ENCODE results near the gene SAMD11. TPM values are rescaled to one million over a fixed set of nuclear protein-coding genes. Genes with fewer than 3 reads are reported as not detected.
"Not testable (repeated sequence)": the region's sequence is repeated elsewhere in the genome, so short reads cannot be mapped to it uniquely, and the experiment has no call there.

Gene SAMD11
- total RNA-seq, 1 donor from 2014 or later = 2.0 TPM

DNA sequence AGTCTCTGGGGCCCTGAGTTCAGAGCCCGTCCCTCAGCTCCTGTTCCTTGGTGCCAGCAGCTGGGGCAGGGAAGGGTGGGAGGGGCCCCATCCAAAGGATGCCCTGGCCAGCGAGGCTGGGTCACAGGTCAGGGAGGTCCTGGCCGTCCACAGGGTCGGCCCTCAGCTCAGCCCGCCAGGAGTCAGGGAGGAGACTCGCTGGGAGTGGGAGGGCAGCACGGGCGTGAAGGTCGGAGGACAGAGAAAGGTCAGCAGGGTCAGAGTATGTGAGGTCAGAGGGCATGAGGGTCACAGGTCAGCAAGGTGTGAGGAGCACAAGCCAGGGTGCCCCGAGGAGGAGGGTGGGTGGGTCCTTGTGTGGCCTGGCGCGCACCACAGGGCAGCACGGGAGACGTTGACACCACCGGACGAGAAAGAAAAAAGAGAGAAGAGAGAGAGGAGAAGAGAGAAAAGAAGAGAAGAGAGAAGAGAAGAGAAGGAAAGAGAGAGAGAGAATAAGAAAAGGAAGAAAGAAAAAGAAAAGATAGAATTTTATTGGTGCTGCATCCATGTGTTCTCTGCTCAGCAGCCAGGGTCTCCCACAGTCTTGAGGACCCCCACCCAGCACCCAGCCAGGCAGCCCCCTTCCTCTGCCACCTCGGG is 51.1 kb downstream of the SAMD11 start:
- DNase-seq (ENCODE audit: extremely low read depth, low read depth, low spot score) = no peak

DNA sequence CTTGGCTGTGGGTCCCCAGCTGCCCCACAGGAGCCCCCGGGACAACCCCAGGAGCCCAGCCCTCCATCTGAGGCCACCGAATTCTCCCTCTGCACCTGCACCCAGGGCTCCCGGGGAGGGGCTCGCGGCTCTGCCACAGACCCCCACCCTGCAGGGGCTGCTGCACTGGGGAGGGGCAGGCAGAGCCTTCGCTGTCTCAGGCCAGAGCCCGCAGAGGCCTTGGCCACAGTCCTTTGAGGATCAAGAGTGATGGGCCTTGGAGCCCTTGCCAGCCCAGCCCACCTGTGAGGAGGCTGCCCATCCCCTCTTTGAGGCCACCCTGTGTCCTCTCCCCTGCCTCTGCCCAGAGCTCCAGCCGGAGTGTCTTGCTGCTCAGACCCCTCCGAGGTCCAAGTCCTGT is 51.6 kb downstream of the SAMD11 start:
- DNase-seq (ENCODE audit: extremely low read depth, low read depth, low spot score) = no peak

DNA sequence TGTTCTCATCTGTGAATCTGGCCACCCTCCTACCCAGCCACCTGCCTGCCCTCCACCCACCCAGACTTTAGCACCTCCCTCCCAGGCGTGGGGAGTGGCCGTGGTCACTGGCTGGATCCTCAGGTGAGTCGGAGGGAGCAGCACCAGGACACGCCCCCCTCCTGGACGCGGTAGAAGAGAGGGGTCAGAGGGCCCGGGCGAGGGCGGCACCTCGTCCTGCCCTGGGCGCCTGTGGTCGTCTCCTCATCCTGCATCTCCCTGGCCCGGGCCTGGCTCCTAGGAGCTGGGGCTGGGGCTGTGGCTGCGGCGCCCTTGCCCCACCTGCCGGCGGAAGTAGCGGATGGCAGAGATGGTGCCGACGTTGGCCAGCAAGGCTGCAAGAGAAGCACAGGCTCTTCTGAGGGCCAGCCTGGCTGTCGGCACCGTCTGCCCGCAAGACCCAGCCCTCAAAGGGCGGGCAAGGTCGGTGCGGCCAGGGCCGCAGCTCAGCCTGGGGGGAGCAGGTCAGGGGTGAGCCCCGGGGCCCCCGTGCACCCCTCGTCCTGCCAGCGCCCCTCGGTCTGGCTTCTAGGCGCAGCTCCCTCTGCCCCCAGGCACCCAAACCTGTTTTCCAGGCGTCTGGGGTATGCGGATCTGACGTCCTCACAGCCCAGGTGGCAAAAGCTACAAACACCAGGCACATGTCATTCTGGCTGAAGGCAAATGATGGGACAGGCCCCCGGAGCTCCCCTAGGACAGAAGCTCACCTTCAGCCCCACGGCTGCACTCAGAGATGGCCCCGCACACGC is 52.4 kb downstream of the SAMD11 start:
- no peak for DNase-seq (ENCODE audit: extremely low read depth, low read depth, low spot score)

DNA sequence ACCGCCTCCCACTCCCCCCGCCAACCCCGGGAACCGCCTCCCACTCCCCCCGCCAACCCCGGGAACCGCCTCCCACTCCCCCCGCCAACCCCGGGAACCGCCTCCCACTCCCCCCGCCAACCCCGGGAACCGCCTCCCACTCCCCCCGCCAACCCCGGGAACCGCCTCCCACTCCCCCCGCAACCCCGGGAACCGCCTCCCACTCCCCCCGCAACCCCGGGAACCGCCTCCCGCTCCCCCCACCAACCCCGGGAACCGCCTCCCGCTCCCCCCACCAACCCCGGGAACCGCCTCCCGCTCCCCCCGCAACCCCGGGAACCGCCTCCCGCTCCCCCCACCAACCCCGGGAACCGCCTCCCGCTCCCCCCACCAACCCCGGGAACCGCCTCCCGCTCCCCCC is 53.1 kb downstream of the SAMD11 start:
- not testable (repeated sequence) for DNase-seq (ENCODE audit: extremely low read depth, low read depth, low spot score)

DNA sequence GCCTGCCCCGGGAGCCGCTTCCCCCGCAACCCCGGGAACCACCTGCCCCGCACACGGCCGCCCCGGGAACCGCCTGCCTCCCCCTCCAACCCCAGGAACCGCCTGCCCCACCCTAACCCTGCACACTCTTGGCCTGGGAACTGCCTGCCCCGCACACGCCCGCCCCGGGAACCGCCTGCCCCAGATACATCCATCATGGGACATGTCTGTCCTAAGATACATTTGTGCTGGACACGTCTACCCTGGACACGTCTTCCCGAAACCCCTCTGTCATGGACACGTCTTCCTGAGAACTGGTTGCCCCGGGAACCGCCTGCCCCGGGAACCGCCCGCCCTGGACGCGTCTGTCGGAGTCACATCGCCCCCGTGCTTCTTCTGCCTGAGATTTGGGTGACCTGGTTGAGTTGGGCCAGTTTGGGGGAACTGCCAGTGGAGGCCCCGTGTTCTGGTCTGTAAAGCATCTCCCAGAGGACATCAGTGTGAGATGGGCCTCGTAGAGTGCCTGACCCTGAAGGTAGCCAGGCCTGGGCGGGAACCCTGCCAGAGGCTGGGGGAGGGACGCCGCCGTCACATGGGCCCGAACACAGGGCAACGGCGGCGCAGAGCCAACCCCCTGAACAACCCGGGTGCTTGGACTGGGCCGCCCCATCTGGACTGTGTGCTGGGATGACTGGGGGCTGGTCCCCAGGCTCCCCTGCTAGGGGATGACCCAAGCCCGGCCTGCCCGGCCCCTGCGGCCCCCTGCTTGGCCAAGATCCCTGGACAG is 54.5 kb downstream of the SAMD11 start:
- no peak for DNase-seq (ENCODE audit: extremely low read depth, low read depth, low spot score)

DNA sequence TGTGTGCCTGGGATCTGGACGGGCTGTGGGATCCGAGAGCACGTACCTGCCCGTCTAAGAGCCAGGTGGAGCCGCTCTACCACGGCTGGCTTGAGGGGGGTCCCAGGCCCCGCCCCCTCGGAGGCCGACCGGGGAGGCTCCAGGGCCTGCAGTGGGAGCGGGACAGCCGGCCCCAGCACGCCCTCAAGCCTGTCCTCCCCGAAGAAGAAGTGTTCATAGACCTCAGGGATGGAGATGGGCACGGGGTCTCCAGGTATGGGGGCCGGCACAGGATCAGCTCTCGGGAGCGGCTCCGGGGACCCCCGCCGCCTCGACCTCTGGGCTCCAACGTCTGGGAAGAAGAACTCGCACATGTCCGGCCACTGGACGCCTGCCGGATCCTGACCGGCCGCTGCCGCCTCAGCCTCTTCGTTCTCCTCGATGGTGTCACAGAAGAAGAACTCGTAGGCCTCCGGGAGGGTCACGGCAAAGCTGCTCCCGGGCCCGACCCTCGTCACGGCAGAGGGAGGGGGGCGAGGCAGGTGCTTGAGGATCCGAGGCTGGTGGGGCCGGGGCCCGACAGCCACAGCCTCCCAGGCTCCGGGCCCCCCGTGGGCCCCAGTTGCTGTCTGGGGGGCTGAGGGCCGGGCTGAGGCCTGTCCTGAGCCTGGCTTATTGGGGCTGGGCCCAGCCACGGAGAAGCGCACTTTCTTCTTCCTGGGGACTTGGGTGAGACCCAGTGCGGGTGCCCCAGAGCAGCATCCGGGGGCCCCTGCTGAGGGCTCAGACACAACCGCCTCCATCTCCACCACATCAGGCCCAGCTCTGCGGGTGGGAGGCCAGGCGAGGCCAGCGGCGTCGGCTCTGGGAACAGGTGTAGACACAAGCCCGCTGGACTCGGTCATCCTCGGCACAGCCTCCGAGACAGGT is 55.4 kb downstream of the SAMD11 start:
- no peak for DNase-seq (ENCODE audit: extremely low read depth, low read depth, low spot score)

DNA sequence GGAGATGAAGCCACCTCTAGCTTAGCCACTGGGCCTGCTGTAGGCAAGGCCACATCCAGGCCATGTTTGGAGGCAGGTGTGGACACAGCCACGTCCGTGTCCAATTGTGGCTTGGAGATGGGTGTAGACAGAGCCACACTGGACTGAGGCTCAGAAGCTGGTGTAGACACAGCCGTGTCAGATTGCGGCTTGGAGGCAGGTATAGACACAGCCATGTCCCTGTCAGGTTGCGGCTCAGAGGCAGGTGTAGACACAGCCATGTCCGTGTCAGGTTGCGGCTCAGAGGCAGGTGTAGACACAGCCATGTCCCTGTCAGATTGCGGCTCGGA is 56.0 kb downstream of the SAMD11 start:
- no peak for DNase-seq (ENCODE audit: extremely low read depth, low read depth, low spot score)

DNA sequence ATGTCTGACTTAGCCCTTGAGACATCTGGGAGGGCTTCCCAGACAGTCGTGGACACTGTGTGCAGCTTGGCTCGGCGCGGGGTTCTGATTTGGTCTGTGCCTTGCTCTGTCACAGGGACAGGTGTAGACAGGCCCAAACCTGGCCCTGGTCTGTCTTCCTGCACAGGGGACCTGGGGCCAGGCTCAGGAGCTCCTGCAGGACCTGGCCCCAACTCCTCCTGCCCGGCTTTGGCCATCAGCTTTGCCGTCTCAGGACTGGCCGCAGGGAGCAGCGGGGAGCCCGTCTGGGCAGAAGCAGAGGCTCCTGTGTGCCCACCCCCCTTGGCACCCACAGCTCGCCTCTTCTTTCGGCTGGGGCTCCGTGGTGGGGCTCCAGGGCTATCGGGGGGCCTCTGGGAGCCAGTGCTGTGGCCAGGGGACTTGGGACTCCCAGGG is 56.4 kb downstream of the SAMD11 start:
- no peak for DNase-seq (ENCODE audit: extremely low read depth, low read depth, low spot score)

DNA sequence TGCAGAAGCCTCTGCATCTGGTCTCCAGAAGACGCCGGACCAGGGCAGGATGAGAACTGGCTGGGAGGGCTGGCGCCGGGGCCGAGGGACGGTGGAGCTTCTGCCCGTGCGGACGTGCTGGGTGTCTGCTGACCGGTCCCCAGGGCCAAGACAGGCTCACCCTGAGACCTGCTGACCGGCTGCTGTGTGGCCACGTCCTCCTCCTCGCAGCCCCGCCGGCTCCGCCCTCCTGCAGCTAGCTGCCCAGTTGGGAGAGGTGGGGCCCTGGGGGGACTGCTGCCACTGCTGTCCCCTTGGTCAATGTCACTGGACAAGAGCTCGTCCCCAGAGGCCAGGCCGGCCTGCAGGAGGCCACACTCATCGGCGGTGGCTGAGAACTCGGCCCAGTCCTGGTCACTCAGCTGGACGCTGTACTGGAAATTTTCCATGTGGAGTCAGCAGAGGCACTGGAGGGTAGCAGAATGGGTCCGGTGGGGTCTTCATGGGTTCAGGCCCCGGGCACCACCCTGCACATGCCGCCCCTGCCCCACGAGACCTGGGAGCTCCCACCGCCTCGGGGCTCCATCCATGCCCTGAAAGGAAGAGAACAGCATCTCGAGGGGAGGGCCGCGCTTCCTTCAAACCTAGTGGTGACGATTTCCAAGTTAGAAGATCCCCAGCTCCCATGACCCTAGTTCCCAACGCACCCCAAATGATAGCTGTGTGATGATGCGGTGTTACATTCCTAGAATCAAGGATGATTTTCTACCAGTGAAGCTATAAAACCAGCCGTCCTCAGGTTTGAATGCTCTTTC is 57.1 kb downstream of the SAMD11 start:
- DNase-seq (ENCODE audit: extremely low read depth, low read depth, low spot score) = no peak

DNA sequence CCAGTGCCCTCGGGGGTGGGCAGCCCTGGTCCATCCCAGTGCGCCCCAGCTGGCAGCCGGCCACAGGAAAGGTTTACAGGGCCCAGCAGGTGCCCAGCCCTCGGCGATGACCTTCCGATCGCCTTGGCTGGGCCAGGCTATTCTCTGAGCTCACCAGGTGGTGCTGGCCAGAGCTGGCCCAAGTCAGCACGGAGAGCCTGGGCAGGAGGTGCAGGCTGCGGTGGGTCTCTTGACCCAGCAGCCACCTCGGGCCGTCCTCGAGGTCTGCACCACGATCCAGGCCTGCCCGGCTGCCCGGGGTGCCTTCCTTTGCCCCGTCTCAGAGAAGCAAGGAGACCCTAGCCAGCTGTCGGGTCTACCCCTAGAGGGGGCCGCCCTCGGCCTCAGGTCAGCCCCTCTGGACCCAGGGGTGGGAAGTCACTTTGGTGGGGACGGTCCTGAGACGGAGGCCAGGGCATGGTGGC is 57.8 kb downstream of the SAMD11 start:
- DNase-seq (ENCODE audit: extremely low read depth, low read depth, low spot score) = no peak

DNA sequence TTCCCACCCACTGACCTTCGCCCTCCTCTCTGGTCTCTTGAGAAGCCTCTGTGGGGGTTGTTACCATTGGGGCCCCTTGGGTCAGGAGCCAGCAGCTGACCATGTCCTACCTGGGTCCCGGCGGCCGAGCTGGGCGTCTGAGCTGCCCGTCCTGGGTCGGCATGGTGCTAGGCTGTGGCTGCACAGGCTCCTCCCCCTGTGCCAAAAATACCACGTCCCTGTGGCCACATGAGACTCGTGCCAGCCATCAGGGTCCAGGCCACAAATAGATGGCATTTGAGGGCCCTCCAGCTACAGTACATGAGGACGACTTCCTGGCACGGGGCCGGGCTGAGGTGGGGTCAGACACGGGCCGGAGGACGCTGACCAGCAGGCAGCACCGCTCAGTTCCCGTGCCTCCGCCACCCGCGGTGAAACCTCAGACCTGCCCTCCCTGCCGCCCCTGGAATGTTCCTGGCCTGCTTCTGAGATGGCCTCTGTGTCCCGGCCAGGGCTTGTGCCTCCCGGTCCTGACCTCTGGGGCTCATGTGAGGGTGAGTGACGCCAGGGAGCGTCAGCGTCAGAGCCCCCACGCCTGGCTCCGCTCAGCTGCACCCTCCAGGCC is 58.3 kb downstream of the SAMD11 start, which contains the start of gene PERM1:
TSS of gene PERM1 (minus strand) at position 139 of the 604 bp plus-strand sequence. CDS start 1,064 bp downstream, outside the sequence.
- no peak for DNase-seq (ENCODE audit: extremely low read depth, low read depth, low spot score)

DNA sequence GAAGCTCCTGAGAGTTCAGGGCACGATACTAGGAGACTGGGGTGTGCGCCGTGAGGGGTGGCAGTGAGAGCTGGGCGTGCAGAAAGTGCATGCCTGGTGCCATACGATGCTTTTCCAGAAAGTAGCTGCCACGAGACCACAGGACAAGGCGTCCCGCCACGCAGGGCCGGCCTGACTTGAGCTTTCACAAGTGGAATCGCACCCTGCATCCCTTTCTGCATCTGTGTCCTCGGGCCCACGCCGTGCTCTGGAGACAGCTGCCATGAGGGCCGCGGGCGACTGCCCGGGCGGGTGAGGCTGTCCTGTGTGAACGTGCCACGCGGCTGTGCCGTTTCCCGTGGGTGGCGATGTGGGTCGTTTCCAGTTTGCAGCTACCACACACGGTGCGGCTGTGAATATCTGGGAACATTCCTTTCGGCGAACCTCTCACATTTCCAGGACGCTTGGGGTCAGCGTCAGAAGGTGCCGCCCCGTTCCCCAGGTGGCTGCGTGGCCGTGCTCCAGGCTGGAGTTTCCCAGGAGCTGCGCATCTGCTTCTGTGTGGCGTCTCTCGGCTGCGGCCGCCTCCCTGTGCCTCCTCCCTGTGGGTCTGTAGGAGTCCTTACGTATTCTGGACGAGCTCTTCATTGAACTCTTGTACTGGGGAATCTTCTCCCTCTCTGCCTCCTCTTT is 59.2 kb downstream of the SAMD11 start:
- DNase-seq (ENCODE audit: extremely low read depth, low read depth, low spot score) = no peak

DNA sequence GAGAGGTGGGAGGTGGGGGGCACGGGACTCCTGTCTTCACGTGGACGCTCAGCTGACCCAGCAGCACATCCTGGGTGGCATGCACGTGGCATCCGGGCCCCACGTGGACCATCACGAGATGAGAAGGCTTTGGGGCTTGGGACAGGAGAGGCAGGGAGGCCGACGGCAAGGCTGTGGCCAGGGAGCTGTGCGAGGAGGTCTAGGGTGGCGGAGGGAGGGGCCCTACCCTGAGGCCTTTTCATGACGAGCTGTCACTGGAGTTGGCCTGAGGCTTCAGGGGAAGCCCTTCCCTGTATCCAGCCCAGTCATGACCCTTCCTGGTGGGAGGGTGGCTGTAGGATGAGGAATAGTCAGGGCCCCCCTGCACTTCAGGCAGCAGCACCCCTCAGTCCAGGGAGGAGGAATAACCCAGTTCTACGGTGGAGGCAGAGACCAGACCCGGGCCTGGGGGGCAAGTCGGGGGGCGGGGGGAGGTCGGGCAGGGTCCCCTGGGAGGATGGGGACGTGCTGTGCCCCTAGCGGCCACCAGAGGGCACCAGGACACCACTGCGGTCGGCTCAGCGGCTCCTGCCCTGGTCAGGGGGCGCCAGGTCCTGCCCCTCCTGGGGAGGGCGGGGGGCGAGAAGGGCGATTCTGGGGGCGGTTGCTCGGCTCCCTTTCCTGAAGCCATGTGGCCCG is 60.2 kb downstream of the SAMD11 start:
- no peak for DNase-seq (ENCODE audit: extremely low read depth, low read depth, low spot score)

DNA sequence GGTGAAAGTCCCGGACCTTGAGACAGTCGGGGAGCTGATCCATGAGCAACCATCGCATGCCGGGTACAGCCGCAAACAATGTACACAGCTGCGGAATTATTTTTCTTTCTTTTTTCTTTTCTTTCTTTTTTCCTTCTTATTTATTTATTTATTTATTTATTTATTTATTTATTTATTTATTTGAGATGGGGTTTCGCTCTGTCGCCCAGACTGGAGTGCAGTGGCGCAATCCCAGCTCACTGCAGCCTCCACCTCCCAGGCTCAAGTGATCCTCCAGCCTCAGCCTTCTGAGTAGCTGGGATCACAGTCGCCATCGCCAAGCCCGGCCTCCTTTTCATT is 60.7 kb downstream of the SAMD11 start:
- no peak for DNase-seq (ENCODE audit: extremely low read depth, low read depth, low spot score)

DNA sequence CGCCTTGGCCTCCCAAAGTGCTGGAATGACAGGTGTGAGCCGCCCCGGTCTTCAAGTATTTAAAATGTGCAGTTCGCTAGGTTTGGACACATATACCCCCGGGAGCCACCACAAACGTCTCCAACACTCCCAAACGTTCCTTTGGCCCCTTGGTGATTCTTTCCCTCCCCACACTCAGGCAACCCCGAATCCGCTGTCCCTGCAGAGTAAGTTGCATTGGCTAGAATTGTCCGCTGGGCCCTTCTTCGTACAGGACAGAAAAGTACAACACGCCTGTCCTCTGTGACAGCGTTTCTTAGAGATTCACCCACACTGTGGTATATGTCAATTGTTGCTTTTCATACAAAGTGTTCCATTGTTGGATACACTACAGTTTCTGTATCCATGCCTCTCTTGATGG is 61.4 kb downstream of the SAMD11 start:
- DNase-seq (ENCODE audit: extremely low read depth, low read depth, low spot score) = no peak

DNA sequence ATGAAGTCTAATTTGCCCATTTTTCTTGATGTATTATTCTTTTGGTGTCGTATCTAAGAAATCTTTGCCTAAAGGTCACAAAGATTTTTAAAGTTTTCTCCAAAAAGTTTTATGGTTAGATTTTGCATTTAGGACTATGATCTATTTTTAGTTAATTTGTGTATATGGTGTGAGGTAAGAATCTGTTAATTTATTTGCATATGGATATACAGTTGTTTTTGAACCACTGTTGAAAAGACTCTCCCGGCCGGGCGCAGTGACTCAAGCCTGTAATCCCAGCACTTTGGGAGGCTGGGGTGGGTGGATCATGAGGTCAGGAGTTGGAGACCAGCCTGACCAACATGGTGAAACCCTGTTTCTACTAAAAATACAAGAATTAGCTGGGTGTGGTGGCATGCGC is 64.3 kb downstream of the SAMD11 start:
- not testable (repeated sequence) for DNase-seq (ENCODE audit: extremely low read depth, low read depth, low spot score)

DNA sequence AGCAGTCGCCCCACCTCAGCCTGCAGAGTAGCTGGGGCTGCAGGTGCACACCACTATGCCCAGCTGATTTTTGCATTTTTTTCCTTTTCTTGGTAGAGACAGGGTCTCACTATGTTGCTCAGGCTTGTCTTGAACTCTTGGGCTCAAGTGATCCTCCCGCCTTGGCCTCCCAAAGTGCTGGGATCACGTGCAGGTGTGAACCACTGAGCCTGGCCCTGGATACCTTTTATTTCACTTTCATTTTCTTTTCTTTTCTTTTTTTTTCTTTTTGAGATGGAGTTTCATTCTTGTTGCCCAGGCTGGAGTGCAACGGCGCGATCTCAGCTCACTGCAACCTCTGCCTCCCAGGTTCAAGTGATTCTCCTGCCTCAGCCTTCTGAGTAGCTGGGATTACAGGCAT is 67.6 kb downstream of the SAMD11 start:
- DNase-seq (ENCODE audit: extremely low read depth, low read depth, low spot score) = not testable (repeated sequence)

DNA sequence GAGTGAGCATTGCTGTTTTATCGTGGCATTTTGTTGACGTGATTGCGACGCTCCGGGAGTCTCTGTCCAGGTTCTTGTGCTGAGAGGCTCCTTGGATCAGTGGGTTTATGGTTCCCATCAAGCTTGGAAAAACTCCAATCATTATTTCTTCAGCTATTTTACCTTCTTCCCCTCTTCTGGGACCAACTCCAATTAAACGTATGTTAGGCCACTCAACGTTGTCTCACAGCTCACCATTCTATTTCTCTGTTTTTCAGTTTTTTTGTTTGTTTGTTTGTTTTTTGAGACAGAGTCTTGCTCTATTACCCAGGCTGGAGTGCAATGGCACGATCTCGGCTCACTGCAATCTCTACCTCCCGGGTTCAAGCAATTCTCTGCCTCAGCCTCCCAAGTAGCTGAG is 68.2 kb downstream of the SAMD11 start:
- DNase-seq (ENCODE audit: extremely low read depth, low read depth, low spot score) = no peak

Measured in glomerular endothelial cell (primary cell).